Measurements from ENCODE around the gene VPS35L.
"Not testable (repeated sequence)": the region's sequence is repeated elsewhere in the genome, so short reads cannot be mapped to it uniquely, and the experiment has no call there.

The VPS35L gene

DNA sequence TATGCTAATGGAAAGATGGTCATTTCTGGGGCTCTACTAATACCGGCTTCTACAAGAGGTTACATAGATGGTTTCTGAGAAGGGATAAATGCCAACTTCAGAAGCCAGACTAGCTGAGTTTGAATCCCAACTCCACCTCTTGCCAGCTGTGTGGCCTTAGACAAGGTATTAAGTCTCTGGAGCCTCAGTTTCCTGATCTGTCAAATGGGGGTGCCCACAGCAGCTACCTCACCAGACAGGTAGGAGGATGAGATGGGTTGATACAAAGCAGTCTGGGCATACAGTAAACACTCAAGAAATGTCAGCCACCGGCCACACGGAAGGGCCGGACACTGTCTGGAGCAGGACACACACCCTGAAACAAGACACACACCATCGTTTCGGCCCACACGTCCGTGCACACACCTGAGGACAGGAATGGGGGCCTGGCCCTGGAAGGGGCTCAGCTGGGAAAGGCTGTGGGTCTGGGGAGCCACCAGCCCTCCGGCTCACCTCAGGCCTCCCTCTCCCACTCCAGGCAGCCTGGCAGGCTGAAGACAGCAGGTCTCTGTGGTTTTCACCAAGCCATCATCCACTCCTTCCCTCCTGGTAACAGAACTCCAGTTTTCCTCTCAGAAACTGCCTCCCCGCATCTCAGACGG, 157.0 kb downstream of the VPS35L start:
- no peak for DNase-seq (ENCODE audit: low read depth)

DNA sequence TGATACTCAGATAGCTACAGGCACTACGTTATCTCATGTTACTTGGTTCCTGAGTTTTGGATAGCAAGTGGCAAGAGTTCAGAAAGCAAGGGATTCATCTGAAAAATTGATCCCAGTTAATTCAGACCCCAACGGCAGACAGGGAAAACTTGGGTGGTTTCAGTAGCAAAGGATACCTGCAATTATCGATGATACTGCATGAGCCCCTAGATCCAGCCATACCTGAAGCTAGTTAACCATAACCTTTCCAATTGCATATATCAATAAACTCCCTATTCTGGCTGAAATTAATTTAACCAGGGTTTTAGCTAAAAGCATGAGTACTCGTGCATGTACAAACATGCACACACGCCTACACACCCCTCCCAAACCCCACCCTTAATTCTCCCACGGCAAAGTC, 158.2 kb downstream of the VPS35L start:
- DNase-seq (ENCODE audit: low read depth), result no peak

DNA sequence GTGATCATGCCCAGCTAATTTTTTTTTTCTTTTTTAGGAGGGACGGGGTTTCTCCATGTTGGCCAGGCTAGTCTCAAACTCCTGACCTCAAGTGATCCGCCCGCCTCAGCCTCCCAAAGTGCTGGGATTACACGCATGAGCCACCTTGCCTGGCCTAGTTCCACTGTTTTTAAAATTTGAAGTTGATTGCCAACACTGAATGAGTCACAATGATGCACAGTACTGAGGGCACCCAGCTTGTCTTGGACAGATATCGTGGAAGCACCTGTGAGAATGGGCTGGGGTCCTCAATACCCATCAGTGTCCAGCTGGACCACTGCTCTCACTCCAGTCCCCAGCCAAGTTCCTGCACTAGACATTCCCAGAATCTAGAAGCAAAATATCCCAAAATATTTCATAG, 160.1 kb downstream of the VPS35L start:
- DNase-seq (ENCODE audit: low read depth), result no peak

DNA sequence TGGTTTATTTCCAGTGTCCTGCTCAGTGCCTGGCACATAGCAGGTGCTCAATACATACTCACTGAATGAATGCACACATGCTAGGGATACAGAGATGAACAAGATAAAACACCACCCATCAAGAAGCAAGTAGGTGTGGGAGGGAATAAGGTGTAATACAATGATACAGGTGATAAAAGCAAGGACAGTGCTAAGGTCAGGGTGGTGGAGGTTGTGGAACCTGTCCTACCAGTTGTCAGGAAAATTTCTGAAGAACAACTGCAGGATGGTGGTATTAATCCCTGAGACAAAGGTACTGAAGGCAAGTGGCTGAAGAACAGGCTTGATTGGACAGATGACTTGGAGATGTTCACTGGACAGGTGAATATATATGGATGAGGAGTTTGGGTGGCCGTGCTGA, 160.7 kb downstream of the VPS35L start:
- DNase-seq (ENCODE audit: low read depth), result no peak

DNA sequence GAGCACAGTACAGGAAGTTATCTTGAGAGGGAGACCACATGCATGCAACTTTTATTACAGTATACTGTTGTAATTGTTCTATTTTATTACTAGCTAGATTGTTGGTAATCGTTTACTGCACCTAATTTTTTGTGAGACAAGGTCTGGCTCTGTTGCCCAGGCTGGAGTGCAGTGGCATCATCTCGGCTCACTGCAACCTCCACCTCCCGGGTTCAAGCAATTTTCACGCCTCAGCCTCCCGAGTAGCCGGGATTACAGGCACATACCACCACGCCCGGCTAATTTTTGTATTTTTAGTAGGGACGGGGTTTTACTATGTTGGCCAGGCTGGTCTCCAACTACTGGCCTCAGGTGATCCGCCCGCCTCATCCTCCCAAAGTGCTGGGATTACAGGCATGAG, 161.2 kb downstream of the VPS35L start:
- not testable (repeated sequence) for DNase-seq (ENCODE audit: low read depth)

DNA sequence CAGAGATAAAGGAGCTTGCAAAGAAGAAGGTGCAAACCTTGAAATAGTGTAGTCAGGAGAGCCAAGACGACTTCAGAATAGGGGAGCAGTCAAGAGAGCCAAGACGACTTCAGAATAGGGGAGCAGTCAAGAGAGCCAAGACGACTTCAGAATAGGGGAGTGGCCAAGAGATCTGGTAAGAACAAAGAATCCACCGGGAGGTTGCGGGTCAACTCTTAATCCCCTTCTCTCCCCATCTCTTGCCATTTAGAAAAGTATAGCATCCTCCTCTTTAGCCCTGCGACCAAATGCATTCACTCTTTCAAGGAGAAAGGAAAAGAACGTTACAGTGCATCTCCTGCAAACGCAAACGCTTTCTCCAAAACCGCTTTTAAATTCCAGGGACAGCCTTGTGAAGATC, 161.8 kb downstream of the VPS35L start:
- DNase-seq (ENCODE audit: low read depth), result no peak

DNA sequence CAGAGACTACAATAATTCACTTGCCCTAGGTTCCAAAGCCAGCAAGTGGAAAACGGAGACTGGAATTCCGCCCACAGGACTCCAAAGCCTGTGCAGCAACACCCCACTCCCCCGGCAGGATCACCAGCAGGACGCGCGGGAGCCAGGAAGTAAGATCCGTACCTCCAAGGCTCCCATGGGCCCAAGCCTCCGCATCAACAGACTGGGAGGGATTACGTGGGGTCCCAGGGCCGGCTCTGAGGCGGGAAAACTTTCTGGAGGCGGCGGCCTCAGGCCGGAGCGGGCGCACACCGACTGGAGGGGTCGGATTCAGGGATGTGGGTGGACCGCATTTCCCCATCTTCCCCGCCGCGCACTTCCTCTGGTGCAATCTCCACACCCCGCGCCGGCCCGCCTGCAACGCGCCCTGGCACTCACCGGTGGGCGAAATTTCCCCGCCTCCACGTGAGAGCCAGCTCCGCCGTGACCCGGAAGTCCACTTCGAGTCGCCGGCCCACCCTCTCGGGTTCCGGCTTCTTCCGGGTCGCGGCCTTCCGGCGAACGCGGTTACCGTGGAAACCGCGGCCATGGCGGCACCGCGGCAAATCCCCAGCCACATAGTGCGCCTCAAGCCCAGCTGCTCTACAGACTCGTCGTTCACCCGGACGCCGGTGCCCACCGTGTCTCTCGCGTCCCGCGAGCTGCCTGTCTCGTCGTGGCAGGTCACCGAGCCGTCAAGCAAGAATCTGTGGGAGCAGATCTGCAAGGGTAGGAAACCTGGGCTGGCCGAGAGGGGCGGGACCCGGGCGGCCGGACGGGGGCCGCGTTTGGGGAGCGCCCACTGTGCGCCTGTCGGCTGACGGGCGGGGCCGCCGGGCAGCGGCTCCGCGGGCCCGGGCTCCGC, 162.5 kb downstream of the VPS35L start, which contains the start of the genes IQCK and KNOP1:
Gene IQCK, plus strand, starts transcription at position 531 of the 883 bp plus-strand sequence. Its CDS starts 36 bp downstream, at position 567.
Gene KNOP1, minus strand, starts transcription at position 487 of the 883 bp plus-strand sequence. CDS start 3,192 bp downstream, outside the sequence.
- DNase-seq (ENCODE audit: low read depth), result peak; percentile 77

DNA sequence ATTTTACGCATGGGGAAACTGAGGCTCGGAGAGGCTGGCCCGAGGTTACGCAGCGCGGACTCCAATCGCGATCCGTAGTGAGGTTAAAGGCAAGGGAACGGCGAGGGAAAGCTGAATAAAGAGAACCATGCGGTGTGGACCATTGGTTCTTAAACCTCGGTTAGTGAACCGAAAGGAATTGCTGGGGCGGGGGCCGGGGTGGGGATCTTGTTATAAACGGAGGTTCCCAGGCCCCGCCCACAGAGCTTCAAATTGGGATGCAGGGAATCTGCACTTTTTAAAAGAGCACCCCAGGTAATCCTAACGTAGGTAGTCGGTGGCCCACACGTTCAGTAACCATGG, 163.1 kb downstream of the VPS35L start:
- DNase-seq (ENCODE audit: low read depth), result no peak

DNA sequence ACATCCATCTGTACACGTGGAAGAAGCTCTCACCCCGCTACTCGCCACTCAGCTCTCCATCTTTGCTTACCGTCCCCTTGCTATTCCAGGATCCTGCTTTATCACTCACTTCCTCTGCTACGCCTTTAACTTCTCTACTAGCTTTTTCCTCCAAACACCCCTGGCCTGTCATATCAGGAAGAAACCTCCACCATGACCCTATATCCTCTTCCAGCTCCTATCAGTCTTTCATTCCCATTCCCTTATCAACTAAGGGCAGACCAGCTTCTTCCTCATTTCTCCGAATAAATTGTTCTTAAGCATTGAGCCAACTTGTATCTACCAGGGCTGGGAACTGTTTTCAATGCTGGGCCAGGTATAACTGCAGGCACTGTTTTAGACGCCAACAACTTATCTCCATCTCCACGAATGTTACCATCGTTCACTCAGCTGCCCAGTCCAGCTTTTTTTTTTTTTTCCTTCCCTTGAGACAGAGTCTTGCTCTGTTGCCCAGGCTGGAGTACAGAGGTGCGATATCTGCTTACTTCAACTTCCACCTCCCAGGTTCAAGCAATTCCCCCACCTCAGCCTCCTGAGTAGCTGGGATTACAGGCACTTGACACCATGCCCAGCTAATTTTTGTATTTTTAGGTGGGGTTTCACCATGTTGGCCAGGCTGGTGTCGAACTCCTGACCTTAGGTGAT, 166.9 kb downstream of the VPS35L start:
- DNase-seq (ENCODE audit: low read depth), result no peak

DNA sequence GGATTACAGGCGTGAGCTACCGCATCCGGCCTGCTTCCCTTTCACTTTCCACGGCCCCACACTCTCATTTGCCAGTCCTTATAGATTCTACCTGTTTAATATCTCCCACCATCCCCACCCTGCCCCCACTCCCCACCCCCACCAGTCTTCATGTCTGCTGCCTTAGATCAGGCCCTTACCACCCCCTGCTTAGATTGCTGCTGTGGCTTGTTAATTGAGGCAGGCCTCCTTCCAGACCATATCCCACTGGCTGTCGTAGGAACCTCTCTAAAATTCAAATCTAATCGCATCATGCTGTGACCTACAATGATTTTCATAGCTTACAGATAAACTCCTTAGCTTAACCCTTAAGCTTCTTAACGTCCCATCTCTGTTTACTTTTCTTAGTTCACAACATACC, 167.5 kb downstream of the VPS35L start:
- no peak for DNase-seq (ENCODE audit: low read depth)

DNA sequence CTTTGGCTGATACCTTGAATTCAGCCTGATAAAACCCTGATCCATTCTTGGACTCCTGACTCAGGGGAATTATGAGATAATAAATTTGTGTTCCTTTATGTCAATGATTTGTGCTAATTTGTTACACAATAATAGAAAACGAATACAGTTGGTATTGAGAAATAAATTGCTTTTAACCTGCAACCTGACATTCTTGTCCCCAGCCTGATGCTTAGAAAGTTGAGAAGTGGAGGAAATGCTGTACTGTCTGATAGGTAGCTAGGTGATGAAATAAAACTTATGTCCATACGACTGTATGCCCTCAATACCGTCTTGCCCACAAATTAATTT, 173.1 kb downstream of the VPS35L start:
- DNase-seq (ENCODE audit: low read depth), result no peak

DNA sequence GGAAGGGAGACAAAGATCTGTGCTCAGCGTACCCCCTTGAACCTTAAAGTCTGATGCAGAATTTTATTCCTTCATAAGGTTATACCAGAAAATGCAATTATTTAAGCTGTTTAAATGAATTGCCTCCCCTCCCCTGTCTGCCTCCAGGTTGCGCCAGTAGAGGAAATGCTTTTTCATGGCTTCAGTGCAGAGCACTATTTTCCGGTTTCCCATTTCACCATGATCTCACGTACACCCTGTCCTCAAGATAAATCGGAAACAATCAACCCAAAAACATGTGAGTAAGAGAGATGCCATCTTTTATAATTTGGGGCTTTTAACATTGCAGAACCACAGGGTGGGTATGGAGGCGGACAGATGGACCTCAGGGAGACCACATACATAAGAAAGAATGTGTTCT, 178.0 kb downstream of the VPS35L start:
- no peak for DNase-seq (ENCODE audit: low read depth)

DNA sequence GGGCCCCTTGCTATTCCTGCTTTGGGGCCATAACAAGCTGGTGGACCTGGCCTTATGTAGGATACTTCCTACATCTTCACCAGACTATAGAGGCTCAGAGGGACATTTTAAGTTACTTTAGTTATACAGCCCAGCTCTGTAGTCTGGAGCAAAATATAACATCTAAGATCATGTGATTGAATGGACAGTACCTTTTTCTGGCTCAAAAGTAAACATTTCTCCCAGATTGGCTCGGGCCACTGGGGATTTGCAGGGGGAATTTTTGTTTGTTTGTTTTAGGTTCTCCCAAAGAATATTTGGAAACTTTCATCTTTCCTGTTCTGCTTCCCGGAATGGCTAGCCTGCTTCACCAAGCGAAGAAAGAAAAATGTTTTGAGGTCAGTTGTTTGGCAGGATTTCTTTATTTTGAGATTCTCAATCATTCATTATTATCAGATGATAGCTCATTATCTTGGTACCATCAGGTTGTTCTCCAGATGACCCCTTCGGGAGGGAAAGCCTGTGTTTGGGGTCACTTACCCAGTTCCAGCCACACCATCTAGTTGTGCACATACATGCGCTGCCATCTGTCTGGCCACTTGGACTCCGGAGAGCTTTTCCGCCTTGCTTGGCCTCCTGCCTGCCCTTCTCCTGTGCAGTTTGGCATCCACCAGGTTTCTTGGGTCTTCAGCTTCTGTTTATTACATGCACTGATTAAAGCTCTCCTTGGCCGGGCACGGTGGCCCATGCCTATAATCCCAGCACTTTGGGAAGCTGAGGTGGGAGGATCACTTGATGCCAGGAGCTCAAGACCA, 179.8 kb downstream of the VPS35L start:
- no peak for DNase-seq (ENCODE audit: low read depth)

DNA sequence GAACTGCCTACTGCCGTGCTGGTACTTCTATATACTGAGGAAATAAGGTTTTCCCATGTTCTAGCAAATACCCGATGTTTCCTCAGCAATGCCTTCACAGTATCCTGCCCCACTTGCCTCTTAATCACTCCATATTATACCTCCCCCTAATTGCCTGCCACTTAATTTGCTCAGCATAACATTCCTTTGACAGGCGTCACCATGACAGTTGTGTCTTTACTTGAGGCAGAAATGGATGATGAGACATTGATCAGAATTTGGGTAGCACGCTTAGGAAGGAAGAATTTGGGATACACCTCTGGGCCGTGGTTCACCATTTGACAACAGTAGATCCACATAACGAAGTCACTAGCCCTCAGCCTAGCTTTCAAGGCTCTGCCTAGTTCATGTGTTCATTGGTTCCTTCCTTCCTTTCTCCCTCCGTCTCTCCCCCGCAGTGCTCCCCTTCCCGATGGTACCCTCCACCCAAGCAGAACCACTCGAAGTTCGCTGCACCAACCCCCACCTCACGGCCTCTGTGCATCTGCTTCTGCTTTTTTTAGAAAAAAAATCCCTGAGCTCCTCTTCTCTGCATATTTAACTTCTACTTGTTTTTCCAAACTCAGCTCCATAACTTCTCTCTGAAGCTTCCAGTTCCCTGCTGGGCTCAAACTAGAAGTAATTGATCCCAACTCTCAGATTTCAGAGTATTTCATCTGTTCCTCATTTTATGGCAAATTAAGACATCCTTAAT, 182.0 kb downstream of the VPS35L start:
- DNase-seq (ENCODE audit: low read depth), result no peak

DNA sequence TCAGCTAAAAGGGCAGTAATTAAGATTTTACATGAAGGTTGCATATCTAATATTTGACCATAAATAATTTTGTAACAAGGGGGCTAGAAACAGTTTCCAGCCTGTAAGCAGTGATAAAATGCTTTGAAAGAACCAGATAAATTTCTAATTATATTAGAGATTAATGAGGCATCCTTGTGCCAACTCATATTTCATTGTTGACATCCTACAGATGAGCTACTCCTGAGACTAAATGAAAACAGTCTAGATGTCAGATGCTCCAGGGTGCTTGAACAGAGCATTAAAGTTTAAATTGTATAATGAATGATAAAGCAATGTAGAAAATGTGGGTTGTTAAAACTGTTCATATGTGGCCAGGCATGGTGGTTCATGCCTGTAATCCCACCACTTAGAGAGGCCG, 185.9 kb downstream of the VPS35L start:
- DNase-seq (ENCODE audit: low read depth), result no peak

DNA sequence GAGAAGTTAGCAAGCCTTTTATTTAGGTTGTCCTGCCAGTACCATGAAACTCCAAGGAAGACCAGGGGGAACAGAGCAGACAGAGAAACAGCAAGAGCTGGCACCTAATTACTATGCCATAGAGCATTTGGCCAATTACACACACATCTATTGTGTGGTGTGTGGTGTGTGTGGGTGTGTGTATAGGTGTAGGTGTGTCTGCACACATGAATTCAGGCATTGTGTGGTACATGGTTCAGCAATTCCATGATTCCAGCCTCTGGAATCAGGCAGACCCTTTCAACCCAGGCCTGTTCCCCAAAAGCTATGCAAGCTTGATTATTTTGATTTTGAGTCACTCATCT, 188.3 kb downstream of the VPS35L start:
- DNase-seq (ENCODE audit: low read depth), result no peak

DNA sequence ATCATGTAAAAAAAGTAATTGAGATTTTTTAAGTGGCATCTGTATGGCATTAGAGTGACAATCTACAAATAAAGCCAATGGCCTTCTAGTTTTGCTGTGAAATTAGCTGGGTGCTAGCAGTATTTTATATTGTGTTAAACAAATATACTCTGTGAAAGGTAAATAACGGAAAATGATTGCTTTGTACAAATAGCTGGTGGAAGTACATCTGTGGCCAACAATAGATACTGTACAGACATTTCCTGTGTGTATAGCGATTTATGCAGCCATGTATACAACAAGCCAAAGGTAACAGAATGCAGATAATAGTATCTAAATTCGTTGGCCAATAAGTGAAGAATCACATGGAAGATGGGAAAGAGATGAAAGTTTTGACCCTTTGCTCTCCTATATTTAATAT, 189.2 kb downstream of the VPS35L start:
- DNase-seq (ENCODE audit: low read depth), result no peak

DNA sequence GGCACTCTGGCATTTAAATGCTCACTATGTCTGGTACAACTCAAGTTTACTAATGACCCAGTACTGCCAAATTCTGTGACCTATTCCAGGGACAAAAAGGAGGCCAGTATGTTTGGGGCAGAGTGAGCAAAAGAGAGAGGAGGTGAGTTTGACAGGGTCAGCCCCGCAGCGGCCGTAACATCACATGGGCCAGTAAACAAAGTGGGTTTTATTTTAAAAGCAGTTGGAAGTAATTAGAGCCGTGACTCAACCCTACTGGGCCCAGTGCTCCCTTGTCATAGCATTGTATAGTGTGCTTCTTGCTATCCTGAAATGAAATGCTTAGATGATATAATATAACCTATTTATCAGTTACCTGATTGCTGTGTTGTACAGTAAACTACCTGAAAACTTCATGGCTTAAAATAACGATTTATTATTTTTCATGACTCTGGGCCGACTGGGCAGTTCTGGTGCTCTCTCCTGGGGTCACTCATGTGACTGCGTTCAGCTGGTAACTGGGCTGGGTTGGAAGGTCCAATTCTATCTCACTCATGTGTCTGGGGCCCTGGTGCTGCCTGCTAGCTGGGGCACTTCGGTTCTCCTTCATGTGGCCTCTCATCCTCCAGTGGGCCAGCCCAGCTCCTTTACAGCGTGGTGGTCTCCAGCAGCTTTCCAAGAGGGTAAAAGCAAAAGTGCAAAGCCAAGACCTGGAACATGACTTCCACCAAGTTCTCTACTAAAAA, 189.9 kb downstream of the VPS35L start:
- no peak for DNase-seq (ENCODE audit: low read depth)

DNA sequence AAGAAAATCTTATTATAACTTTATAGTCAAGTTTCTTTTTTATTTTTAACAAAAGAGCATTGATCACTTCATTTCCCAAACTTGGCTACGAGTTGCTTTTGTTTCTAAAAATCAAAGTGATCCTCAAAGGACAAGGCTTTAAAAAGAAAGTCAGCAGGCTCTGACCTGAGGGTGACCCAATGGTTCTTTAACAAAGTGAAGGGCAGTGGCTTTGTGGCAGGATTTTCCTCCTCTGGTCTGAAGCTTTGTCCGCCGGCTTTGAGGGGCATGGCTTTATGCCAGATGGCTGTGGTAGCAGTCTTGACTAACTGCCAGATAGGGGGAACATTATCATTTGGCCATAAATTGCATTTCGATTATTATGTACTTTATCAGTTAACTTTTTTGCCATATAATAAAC, 191.1 kb downstream of the VPS35L start:
- no peak for DNase-seq (ENCODE audit: low read depth)

DNA sequence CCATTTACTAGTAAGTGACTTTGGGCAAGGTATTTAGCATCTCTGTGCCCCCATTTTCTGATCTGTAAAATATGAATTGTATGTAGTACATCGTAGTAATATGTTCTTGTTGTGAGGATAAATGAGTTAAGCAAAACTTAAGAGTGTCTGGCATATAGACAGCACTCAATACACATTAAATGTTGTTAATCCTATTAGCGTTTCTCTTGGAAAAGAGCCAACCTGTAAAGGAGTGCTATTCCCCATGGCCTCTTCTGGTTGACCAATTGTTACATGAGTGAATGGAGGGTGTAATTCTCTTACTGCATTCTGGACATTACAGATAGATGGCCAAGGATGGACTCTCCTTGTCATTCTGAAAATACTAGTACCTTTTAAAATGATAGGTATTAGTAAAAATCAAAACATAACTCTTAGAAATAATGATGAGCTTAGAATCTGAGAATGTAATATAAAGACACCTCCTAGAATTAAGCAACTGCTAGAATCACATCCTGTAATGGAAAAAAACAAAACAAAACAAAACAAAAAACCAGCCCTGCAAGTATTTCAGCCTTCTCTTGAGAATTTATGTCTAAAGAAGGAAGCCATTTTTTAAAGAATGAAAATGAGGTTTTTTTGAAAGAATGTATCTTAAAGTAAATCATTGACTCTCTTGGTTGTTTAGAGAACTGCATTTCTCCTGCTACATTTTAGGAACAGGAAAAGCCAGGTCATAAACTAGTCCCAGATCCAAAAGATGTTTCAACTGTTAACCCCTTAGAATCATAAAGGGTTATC, 193.1 kb downstream of the VPS35L start:
- DNase-seq (ENCODE audit: low read depth), result no peak

All from stimulated activated CD8-positive, alpha-beta memory T cell treated with anti-CD3 and anti-CD28 coated beads, Interleukin-12 subunit alpha, Interleukin-12 subunit beta, amount 100 ng/mL, for 1 hour (primary cell).